ENCODE results near the gene UBR4.

The UBR4 gene

DNA sequence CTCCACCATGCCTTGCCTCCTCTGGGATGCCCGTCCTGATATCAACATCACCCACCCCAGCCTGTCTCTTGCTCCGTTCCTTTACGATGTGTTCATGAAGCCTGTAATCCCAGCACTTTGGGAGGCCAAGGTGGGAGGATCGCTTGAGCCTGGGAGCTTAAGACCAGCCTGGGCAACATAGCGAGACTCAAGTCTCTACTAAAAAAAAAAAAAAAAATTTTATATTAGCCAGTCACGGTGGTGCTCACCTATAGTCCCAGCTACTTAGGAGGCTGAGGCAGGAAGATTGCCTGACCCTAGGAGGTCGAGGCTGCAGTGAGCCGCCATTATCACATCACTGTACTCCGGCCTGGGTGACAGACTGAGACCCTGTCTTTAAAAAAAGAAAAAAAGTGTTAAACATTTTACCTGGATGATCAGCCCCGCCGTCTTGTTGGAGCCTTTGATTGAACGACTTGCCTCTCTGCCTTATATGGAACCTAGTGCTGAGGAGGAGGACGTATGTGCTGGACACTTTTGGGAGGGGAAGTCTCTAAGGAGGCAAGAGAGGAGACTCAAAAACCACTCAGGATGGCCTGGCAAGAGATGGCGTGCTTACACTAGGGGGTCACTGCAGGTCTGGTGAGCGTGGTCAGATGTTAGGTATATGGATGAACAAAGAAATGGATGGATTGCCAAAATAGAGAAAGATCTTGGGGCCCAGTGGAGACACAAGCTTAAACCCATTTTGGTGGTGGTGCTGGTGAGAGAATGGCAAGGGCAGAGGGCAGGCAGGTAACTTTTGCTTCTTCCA, 173.1 kb downstream of the UBR4 start:
- DNase-seq (ENCODE audit: low read depth, low spot score), result no peak

DNA sequence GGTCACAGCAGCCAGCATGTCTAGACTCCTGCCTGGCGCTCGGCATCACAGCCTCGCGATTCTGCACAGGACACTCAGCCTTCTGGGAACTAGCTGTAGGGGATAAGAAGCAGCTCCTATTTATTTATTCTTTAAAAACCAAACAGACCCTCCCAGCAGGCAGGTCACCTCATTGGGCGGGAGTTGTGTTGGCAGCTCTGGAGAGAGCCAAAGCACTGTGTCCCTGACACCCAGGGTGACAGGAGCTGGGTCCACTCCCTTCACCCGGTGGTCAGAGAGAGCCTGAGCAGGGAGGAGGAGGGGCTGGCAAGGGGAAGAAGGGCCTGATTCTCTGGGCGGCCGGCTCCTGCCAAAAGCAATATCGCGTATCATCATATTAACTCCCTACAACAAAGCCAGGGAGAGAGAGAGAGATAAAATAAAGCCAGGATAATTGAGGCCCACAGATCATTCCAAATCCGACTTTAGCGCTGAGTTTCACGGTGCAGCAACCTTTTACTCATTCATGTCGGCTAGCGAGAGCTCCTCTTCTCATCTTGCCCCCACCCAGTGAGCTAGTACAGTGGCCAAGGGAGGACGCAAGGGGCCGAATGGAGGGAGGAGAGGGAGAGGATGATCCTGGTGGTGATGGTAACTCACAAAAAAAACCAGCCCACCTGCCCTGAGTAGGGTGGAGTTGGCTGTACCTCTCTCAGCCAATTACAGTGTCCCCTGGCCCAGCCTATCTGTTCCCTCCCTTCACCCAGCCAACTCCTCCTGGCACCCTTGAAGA, 173.8 kb downstream of the UBR4 start:
- no peak for DNase-seq (ENCODE audit: low read depth, low spot score)

DNA sequence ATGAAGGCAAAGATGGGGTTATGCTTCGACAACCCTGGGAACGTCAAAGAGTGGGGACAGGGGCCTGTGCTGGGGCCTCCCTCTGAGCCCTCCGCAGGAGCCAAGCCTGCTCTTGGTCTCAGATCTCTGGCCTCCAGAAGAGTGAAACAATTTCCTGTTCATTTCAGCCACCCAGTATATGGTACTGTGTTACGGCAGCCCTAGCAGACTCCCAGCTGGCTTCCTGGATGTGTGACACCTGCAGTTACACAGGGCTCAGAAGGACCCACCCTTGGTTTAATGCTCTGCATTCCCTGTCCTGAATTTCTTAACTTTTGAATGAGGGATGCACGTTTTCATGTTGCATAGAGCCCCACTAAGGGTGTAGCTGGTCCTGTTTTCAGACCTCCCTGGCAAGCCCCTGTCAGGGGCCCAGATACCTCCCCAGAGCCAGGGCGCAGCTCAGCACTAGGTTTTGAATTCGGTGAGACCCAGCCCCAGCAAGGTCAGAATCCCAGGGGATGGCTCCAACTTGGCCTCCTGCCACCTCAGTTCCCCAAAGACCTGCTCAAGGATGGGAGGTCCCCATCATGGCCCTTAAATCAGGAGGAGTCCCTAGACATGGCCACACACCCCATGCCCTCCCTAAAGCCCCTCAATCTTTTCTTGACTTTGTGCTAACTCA, 174.6 kb downstream of the UBR4 start:
- no peak for DNase-seq (ENCODE audit: low read depth, low spot score)

DNA sequence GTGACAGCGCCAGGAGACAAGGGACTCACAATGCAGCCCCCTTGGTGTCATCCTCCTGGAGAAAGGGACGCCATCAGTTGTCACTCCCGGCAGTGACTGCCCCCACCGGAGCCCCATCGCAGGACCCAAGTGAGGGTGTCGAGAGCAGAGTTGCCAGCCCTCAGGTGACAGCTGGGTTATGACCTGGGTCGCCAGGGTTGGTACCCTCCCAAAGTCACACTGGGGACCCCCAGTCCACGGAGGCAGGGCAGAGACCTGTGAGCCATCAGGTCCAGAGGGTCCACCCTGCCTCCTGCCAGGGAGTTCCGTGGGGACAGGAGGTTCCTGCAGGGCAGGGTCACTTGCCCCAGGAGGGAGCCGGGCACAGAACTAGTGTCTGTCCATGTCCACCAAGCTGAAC, 175.3 kb downstream of the UBR4 start:
- no peak for DNase-seq (ENCODE audit: low read depth, low spot score)

DNA sequence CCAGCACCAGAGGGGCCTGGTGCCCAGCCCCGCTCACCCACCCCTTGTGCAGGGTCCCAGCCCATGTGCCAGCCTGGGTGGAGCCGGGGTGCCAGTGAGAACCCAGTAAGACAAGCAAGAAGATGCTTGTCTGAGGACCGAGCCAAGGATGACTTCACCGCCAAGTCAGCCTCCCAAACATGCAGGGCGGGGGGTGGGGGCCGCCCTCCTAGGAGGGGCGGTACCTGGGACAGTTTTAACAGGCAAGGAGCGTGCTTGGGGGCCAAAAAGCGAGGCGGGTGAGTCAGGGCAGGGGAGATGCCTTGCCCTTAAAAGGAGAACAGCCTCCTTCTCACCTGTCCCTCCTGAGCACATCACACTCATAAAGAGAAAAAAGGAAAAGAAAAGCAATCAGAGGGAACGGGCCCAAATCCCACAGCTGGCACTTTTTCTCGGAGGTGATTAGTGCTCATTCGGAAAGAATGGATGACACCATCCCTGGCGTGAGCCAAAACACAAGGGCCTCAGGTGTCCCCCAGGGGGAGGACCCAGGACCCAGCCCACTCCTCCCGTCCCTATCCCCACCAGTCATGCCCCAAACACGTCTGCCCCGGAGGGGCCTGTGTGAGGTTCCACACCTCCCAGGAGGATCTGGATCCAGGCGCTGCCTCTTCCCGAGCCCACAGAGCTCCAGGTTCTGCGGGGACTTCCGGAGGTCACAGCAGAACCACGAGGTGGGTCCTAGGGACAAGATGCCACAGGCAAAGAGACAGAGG, 176.0 kb downstream of the UBR4 start:
- DNase-seq (ENCODE audit: low read depth, low spot score), result no peak

DNA sequence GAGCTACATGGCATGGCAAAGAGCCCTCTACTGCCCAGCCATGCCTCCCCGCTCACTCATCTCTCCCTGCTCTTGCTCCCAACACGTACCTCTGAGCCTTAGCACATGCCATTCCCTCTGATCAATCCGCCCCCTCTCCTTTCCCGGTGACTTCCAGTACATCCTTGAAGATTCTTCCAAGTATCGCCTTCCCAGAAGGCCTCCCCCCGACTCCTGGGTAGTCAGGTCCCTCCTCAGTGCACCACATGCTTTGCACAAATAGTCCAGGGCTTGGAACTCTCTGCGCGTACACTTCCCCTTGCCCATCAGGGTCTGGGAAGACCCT, 176.6 kb downstream of the UBR4 start:
- no peak for DNase-seq (ENCODE audit: low read depth, low spot score)

DNA sequence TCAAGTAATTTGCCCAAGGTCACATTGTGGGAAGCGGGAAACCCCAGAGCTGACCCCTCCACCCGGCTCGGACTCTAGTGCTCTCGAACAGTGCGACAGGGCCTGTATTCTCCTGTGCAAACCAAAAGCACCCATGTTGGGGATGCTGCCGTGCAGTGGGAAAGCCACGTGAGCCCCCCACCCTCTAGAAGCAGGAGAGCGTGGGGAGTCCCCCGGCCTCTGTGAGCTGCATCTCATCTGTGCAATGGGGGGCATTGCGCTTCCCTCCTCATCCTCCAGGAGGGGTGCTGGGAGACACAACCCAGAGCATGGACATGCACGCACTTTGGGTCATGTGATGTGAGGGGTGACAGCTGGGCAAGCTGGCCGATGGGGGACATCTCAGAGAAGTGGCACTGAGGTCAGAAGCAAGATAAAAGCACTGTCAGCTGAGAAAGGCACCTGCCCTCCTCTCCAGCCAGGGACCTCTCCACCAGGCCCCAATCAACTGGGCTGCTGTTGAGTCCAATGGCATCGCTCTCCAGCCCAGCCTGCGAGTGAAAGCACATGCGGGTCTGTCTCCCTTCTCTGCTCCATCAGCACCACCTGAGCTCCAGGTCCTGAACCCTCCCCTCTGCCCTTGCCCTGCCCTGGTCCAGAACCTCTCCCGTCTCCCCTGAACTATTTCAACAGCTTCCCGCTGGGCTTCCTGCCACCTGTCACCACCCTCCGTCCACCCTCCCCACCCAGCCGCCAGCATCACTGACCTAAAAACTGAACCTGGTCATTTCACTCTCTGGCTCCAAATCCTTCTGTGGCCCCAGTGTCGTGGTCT, 177.2 kb downstream of the UBR4 start:
- no peak for DNase-seq (ENCODE audit: low read depth, low spot score)

DNA sequence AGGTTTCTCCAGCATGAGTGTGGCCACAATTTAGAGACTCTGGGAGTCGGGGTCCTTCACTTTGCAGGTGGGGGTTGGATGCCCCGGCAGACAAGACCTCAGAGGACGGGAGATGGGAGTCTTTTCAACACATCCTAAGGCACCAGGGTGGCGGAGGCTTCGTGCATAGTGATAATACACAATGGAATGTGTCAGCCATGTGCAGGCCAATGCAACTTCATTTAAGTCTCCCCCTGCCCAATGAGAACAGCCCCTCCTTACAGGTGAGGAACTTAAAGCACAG, 177.7 kb downstream of the UBR4 start:
- DNase-seq (ENCODE audit: low read depth, low spot score), result no peak

DNA sequence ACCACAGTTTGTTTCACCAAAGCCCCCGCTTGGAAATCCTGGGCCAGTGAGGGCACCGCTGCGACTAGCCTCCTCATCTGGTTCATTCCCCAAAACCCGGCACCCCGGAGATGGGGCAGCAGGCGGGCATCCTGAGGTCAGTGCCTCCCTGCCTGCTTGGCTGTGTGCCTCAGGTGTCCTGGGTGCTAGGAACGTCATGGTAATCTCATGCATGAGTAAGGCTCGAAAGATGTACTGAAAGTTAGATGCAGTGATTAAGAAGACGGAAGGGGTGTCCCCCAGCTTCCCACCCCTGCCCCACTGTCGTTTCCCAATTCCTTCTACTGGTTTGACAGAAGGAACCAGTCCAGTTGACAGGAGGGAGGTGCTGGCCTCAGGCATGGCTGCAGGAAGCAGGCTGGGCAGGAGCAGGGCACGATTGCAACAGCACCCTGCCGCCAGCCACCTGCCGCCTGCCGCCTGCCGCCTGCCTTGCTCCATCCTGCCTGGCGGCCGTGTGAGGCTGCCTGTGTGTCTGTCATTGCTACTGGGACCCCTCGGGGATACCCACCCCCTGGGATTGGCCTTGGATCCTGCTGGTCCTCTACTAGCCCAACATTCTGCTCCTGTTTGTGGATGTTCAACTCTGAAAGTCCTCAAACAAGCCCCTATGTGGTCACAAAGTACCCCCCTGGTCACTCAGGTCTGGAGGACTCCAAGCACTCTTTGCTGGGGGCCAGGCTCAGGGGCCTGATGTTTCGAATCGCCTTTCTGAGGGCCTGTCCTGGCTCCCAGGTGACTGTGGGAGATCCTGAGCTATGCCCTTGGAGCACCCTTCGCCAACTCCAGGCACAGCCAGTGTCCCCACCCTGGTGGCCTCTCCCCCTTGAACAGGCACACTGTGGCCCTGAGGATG, 180.6 kb downstream of the UBR4 start:
- no peak for DNase-seq (ENCODE audit: low read depth, low spot score)

DNA sequence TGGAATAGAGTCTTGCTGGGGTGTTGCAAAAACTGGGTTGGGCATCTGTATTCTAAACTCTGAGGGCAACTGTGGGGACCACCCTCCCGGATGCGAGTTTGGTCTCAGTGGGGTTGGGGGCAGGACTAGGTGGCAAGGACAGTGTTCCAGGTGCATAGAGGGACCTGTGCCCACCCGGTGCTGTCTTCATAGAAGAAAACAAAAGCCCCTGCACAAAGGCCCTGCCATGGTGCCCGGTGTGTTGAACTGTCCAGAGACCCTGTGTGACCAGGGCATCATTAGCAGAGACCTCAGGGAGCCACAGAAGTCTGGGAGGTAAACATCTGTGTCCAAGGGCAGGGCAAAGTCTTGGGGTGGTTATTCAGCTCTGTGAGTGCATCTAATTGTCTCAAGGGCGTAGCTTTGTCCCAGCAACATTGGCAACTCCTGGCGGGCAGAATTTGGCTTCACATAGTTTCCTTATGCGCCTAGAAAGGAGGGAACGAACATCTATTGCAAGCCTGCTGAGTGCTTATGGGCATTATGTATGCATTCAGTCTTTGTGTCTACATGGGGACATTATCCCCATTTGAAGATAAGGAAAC, 181.4 kb downstream of the UBR4 start:
- DNase-seq (ENCODE audit: low read depth, low spot score), result no peak

DNA sequence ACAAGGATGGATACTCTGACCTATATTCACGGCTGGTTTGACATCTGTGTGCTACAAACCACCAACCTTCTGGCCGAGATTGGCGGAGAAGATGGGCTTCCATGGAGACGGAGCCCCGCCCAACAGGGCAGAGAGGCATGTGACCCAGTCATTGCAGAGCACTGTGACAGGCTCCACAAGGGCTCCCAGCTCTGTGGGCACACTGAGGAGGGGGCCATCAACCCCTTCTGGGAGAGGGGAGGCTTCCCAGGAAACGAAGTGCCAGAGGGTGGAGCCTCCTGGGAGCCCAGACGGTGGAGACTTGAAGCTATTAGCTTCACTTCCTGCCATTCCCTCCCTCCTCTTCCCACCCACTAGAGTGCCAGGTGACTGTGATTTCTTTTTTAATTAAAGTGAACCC, 182.0 kb downstream of the UBR4 start:
- DNase-seq (ENCODE audit: low read depth, low spot score), result no peak

Data from activated CD4-positive, CD25-positive, alpha-beta regulatory T cell treated with anti-CD3 and anti-CD28 coated beads, Interleukin-2, amount 50 U/mL, for 16 hours (primary cell).